Body of pancreas (tissue), 4 donors: ENCODE measurements around the gene C1QTNF5. TPM values are rescaled to one million over a fixed set of nuclear protein-coding genes. Genes with fewer than 3 reads are reported as not detected.

Source experiments
- ATAC-seq: fragments of 150-250 bp; one replicate; pipeline ENCODE4 v1.9.1; 2016
- DNase-seq, 4 donors: peaks; one replicate each; pipeline ENCODE4 v3.0.0-alpha.2; 2019
- H3K27ac ChIP-seq, 4 donors: fragments of 200-600 bp; sonication (generic); 1 replicate in 3 of 4; 2 replicates in 1 of 4; pipeline versions ENCODE4 v1.5.1 to v1.6.1; 2016 to 2019; ENCODE audit warnings: mild to moderate bottlenecking in 1 of 4, mixed read lengths in 1 of 4, moderate library complexity in 1 of 4
- H3K27me3 ChIP-seq, 2 donors: fragments of 200-600 bp; sonication (generic); one replicate each; pipeline ENCODE4 v1.6.0; 2016; ENCODE audit warnings: mild to moderate bottlenecking in 1 of 2
- H3K36me3 ChIP-seq, 2 donors: fragments of 200-600 bp; sonication (generic); replicated peaks in 1 of 2; 2 replicates each; pipeline ENCODE4 v1.5.1; 2016; ENCODE audit warnings: low read depth in 2 of 2; ENCODE audit not compliant: insufficient read depth in 1 of 2
- H3K4me1 ChIP-seq: fragments of 200-600 bp; sonication (generic); one replicate; pipeline ENCODE4 v1.6.0; 2016
- H3K4me3 ChIP-seq, 2 donors: fragments of 200-600 bp; sonication (generic); 1 replicate in 1 of 2; 2 replicates in 1 of 2; pipeline ENCODE4 v1.5.1; 2016 to 2019
- H3K9me3 ChIP-seq, 3 donors: fragments of 200-600 bp; sonication (generic); 1 replicate in 2 of 3; 2 replicates in 1 of 3; pipeline ENCODE4 v1.5.1; 2016
- POLR2A ChIP-seq, 3 donors: fragments of 450-650 bp; IDR thresholded peaks; one replicate each; pipeline ENCODE4 v1.6.1; 2016; ENCODE audit warnings: antibody characterized with exemption in 3 of 3, mild to moderate bottlenecking in 2 of 3
- WGBS, 2 donors: methylation state at CpG; one replicate each; pipeline ENCODE4 v1.1.5; 2017; 5-methylcytosine and 5-hydroxymethylcytosine counted together
- intact Hi-C: fragments of 100-400 bp; cut with DNase I; formaldehyde crosslinking; loops from one replicate; pipeline ENCODE4 v1.15.1; 2023
- total RNA-seq, 2 donors: library from RNA; depleted of rRNA; stranded (reverse); fragments of >200 nt; gene quantifications; one replicate each; pipeline ENCODE4 v1.1.0, GENCODE V29; 2016
- TF ChIP-seq, protein P1 (sequence below), 7 experiments: fragments of 450-650 bp in 4 of 7; fragments of 200-600 bp in 3 of 7; sonication (generic) in 3 of 7; IDR thresholded peaks; one replicate each; pipeline ENCODE4 v1.5.1; 2016 to 2019; ENCODE audit warnings: antibody characterized with exemption in 7 of 7

Gene C1QTNF5
- total RNA-seq, 2 donors from 2014 or later: 28.8 to 54.1 TPM

DNA sequence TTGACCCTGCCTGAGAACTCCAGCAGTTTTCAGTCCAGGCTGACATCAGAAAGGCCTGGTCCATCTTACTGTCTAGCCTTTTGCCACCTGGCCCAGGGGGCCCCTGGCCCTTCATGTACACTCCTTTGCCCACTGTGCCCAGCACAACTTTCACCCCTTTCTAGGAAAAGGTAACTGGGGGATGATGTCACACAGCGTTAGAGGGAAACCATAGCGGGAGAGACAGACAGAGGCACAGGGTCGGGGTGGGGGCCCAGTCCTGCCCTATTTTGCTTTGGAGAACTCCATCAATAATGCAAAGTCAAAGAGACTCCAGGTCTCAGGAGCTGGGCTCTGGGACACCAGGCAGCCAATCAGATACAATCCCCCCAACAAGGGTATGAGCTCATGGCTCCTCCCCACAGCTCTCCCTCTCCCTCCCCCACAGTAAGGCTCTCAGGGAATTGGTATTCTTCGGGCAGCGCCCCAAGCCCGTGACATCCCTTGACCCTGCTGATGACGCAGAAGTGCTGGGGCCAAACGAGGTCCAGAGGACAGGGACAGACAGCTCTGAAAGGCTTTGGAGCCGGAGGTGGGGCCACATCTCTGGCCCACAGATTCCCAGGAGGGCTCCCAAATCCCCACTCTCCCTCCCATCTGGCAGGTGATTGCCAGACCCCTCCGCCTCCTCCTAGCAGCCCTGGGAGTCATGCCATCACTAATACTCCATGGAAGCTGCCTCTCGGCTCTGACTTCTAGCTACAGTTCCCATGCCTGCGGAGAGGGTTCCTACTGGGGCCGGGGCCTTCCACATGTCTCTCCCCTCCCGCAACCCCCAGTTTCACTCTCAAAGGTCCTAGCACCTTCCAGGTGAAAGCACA is 34.9 kb upstream of the C1QTNF5 start:
- peak overlapping the region; percentile 78 to 95 (median 89) for H3K27ac ChIP-seq
- H3K4me1 ChIP-seq: peaks cover 90% of the 10 kb centered on the region
- ATAC-seq: peak; percentile 58
- no peak overlapping the region for H3K4me3 ChIP-seq
- TF ChIP-seq, protein P1, sequence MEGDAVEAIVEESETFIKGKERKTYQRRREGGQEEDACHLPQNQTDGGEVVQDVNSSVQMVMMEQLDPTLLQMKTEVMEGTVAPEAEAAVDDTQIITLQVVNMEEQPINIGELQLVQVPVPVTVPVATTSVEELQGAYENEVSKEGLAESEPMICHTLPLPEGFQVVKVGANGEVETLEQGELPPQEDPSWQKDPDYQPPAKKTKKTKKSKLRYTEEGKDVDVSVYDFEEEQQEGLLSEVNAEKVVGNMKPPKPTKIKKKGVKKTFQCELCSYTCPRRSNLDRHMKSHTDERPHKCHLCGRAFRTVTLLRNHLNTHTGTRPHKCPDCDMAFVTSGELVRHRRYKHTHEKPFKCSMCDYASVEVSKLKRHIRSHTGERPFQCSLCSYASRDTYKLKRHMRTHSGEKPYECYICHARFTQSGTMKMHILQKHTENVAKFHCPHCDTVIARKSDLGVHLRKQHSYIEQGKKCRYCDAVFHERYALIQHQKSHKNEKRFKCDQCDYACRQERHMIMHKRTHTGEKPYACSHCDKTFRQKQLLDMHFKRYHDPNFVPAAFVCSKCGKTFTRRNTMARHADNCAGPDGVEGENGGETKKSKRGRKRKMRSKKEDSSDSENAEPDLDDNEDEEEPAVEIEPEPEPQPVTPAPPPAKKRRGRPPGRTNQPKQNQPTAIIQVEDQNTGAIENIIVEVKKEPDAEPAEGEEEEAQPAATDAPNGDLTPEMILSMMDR (IDR thresholded peaks at IDR 0.05): no peak
- no peak for TF ChIP-seq POLR2A (IDR thresholded peaks at IDR 0.05)
- H3K9me3 ChIP-seq: no peaks in the 10 kb centered on the region
- peak; percentile 66 to 79 (median 78) for DNase-seq
- 60 to 75% methylated on average over 9 to 14 of the region's 14 CpGs for WGBS, 2 donors
- H3K36me3 ChIP-seq: no peaks in the 10 kb centered on the region
- H3K27me3 ChIP-seq: no peaks in the 10 kb centered on the region
- intact Hi-C loops: loop anchor here (5.0 to 10.0 kb wide), 3 partner anchors 38 to 171 kb away; partner anchors contain the start of gene CBL

DNA sequence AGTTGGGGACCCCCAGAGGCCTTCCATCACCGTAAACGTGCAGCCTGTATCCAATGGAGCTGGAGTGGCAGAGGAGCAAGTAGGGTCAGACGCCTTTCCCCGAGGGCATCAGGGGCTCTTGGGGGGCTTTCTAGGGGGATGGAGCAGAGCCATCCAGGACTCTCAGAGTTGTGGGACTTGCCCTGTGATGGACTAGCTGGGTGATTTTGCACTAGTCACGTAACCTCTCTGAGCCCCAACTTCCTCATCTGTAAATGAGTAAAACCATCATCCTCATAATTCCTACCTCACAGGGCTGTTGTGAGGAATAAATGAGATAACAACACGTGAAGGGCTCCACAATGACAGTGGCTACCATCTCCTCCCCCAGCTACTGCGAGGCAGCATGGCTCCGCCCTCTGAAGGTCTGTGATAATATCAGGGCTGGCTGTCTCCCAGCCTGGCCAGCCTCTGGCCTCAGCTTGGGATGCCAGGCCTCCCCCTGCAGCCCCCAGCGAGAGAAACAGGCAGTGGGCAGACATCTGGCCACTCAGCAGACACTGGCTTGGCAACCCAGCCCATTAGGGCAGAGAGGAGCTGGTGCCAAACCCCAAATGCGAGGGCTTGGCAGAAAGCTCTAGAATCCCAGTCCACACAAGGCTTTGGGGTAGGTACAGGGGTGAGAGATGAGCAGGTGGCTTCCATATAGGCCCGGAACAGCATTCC is 34.1 kb upstream of the C1QTNF5 start:
- no peaks in the 10 kb centered on the region for H3K9me3 ChIP-seq
- TF ChIP-seq POLR2A (IDR thresholded peaks at IDR 0.05): no peak
- TF ChIP-seq, protein P1 (IDR thresholded peaks at IDR 0.05): no peak
- no peak overlapping the region for H3K4me3 ChIP-seq
- peak overlapping the region; percentile 78 to 95 (median 89) for H3K27ac ChIP-seq
- no peaks in the 10 kb centered on the region for H3K36me3 ChIP-seq
- 23 to 29% methylated on average over 6 to 11 of the region's 11 CpGs for WGBS, 2 donors
- no peak for ATAC-seq
- intact Hi-C loops: loop anchor here (5.0 to 10.0 kb wide), 3 partner anchors 37 to 170 kb away; partner anchors contain the start of gene CBL
- no peak for DNase-seq
- peaks cover 92% of the 10 kb centered on the region for H3K4me1 ChIP-seq
- no peaks in the 10 kb centered on the region for H3K27me3 ChIP-seq

DNA sequence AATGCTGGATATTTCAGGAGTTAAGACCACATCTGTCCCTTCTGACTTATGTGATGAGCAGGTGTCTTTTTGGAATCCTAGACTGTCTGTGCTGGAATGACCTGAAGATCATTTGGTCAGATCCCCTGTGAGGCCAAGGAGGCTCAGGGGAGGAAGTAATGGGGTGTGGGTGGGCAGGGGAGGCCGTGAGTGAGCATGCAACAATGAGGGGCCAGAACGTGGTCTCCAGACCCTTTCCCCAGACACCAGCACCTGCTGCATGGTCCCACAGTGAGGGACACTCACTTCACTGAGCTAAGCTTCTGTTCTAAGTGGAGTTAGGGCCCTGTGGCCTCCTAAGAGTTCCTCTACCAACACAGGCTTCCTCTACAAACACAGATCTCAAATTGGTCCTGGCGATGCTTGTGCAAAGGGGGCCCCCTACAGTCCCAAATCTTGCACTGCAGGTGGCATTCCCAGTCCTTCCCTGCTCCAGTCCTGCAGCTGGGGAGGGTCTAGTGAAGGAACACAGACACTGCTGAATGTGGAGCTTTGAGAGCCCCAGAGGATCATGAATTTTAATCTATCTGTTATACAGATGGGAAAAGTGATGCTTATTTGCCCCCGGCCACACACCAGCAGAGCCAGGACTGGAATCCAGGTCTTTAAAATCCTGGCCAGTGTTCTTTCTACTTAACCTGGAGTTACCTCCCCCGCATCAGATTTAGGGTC is 33.4 kb upstream of the C1QTNF5 start:
- Histone ChIP-seq H3K4me3 (no peak overlapping the region), H3K4me1 (peaks cover 95% of the 10 kb centered on the region), H3K9me3 (no peaks in the 10 kb centered on the region), H3K27me3 (no peaks in the 10 kb centered on the region), H3K27ac (peak overlapping the region in 3 of 4 donors; percentile 88 to 95 (median 90)), H3K36me3 (no peaks in the 10 kb centered on the region)
- intact Hi-C loops: loop anchor here (10.0 kb wide), 1 partner anchor 169 kb away; the partner anchor contains the start of gene CBL
- WGBS, 2 donors: 49% methylated on average over 5 of the region's 5 CpGs
- DNase-seq: peak; percentile 79 to 87 (median 82)
- no peak for TF ChIP-seq POLR2A (IDR thresholded peaks at IDR 0.05)
- TF ChIP-seq, protein P1 (IDR thresholded peaks at IDR 0.05): peak; percentile 77 to 93 (median 91)
- ATAC-seq: peak; percentile 55

DNA sequence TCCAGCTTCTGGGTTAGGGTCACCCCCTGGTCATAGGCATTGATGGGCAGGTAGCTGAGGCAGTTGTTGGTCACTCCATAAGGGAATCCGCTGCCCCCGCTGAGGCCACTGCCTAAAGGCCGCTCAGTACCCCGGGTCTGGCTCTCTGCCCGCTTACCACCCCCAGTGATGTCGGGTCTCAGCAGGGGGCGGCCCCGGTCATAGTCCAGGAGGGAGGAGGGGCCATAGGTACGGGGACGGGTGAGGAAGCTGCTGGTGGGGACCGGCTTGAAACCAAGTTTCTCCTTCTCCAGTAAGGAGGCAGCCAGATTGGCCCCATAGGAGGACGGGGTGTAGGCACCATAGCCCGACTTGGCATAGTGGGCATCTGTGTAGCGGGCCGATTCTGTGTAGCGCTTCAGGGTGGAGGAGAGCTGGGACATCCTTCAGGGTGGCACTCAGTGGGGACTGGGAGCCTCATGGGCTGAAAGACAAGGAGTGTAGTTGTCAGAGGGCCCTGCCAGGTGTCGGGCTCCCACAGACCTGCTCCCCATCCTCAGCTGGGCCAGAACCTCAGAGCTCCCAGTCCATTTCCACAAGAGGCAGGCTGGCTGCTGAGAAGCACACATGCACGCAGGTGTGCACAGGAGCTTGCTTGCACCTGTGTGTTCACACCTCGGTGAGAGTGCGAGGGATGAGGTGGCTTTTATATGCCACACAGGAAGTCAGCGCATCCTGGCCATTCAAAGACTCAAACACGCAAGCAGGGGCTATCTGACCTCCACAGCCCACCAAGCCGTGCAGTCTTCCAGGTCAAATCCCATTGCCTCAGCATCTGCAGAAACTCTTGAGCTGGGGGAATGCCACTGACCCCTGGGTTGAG is 32.6 kb upstream of the C1QTNF5 start:
- Histone ChIP-seq H3K36me3 (no peaks in the 10 kb centered on the region), H3K4me1 (peaks cover 95% of the 10 kb centered on the region), H3K4me3 (no peak overlapping the region), H3K27ac (peak overlapping the region in 2 of 4 donors; percentile 6 to 90), H3K9me3 (no peaks in the 10 kb centered on the region), H3K27me3 (no peaks in the 10 kb centered on the region)
- WGBS, 2 donors: 63 to 75% methylated on average over 21 to 23 of the region's 23 CpGs
- TF ChIP-seq, protein P1 (IDR thresholded peaks at IDR 0.05): no peak
- no peak for TF ChIP-seq POLR2A (IDR thresholded peaks at IDR 0.05)
- intact Hi-C loops: loop anchor here (10.0 kb wide), 1 partner anchor 168 kb away; the partner anchor contains the start of gene CBL
- DNase-seq: peak in 1 of 4 donors; percentile 28
- no peak for ATAC-seq
